H1 (cell line): ENCODE data around the gene SH3RF3. TPM values are rescaled to one million over a fixed set of nuclear protein-coding genes. Genes with fewer than 3 reads are reported as not detected.

Experiments used
- CHD1 ChIP-seq: IDR thresholded peaks from 2 replicates; pipeline ENCODE4 v1.6.1; 2012; ENCODE audit warnings: low read depth, low read length, improper control_type of control experiment
- JUND ChIP-seq: IDR thresholded peaks from 2 replicates; pipeline ENCODE4 v1.6.1; 2011; ENCODE audit warnings: mild to moderate bottlenecking, improper control_type of control experiment, low read length
- PHF8 ChIP-seq: fragments of 200-600 bp; sonication (generic); conservative IDR thresholded peaks from 2 replicates; pipeline ENCODE4 v1.7.1; 2012; ENCODE audit warnings: low read depth, mild to moderate bottlenecking, inconsistent platforms, low read length, moderate library complexity
- RNF2 ChIP-seq: fragments of 200-900, 300-1000 bp; sonication (generic); IDR thresholded peaks from 2 replicates; pipeline ENCODE4 v1.7.1; 2016; ENCODE audit warnings: borderline replicate concordance, low read depth, mild to moderate bottlenecking, antibody characterized with exemption, low read length; ENCODE audit not compliant: poor library complexity, severe bottlenecking; ENCODE audit errors: missing control alignments
- SP4 ChIP-seq: IDR thresholded peaks from 2 replicates; pipeline ENCODE4 v1.6.1; 2012; ENCODE audit warnings: low read length, inconsistent platforms
- polyA plus RNA-seq, 7 experiments: library from polyadenylated mRNA; depleted of rRNA in 3 of 7; stranded (reverse) in 5 of 7; unstranded in 2 of 7; fragments of >200 nt in 5 of 7; fragments of 200-250 nt in 2 of 7; gene quantifications; 1 replicate in 5 of 7; 2 replicates in 1 of 7; 4 replicates in 1 of 7; pipeline versions ENCODE4 v1.2.1 to v1.2.3, GENCODE V29; 2011 to 2013; ENCODE audit warnings: missing spikeins in 2 of 7, mixed read lengths in 2 of 7
- total RNA-seq: library from RNA; stranded (reverse); fragmentation: NEBNext Ultra II Directional; extraction: Animal tissue kit (Norgen Biotek cat#: 25700); gene quantifications from 2 replicates; pipeline ENCODE4 v1.2.1, GENCODE V29; 2021
- TF ChIP-seq, protein P1 (sequence below): IDR thresholded peaks from 2 replicates; pipeline ENCODE4 v1.6.1; 2012; ENCODE audit warnings: inconsistent platforms

Gene SH3RF3
- total and polyA plus RNA-seq, 2 of the 8 experiments (the other 6 are each of a cell fraction or from before 2014, with no cell fraction given): 0.11 to 0.65 TPM

DNA sequence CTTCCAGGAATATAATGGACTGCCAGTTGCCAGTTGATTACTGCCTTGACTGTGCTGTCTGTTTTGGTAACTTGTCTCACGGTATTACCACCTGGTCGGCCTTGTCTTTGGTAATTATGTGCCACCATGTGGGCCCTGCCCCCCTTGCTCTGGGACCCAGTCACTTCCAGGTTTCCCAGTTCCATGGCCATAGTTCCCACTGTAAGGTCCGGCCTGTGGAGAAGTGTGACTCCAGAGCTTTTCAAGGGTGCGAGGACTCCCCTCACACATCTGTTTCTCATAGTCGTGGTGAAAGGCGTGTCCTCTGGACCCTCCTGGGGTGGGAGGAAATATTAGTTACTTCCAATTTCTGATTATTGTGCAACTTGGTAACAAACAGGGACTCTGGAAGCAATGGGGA lies 334.2 kb downstream of the SH3RF3 start (continued):
- TF ChIP-seq RNF2 (no peak), SP4 (no peak), PHF8 (no peak), JUND (no peak), CHD1 (no peak)
- TF ChIP-seq, protein P1, sequence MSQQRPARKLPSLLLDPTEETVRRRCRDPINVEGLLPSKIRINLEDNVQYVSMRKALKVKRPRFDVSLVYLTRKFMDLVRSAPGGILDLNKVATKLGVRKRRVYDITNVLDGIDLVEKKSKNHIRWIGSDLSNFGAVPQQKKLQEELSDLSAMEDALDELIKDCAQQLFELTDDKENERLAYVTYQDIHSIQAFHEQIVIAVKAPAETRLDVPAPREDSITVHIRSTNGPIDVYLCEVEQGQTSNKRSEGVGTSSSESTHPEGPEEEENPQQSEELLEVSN: no peak
